Calu3 (cell line): ENCODE data around the gene OR52M1. TPM values are rescaled to one million over a fixed set of nuclear protein-coding genes. Genes with fewer than 3 reads are reported as not detected.

Experiments used
- BruUV-seq: library from RNA; stranded (reverse); fragments of 400-500 nt; replicated peaks from 2 replicates; lab custom pipeline; 2021; lab: Mats Ljungman, UMichigan
- CTCF ChIA-PET: fragments of 300-600 bp; sonication (Branson Sonifier 250); formaldehyde crosslinking; loops from one replicate; lab custom pipeline; 2022; ENCODE audit warnings: antibody characterized with exemption; lab: Charles Lee
- DNase-seq: peaks from one replicate; pipeline ENCODE4 v3.0.0; 2022
- H3K27ac Mint-ChIP-seq: one replicate; pipeline ENCODE4 v1.8.0; 2022; ENCODE audit warnings: mixed read lengths; ENCODE audit not compliant: unreplicated experiment
- H3K27me3 Mint-ChIP-seq: one replicate; pipeline ENCODE4 v1.8.0; 2022; ENCODE audit warnings: mixed read lengths; ENCODE audit not compliant: unreplicated experiment
- H3K36me3 Mint-ChIP-seq: one replicate; pipeline ENCODE4 v1.8.0; 2022; ENCODE audit warnings: mild to moderate bottlenecking, moderate library complexity, mixed read lengths; ENCODE audit not compliant: insufficient read depth, unreplicated experiment
- H3K4me1 Mint-ChIP-seq: one replicate; pipeline ENCODE4 v1.8.0; 2022; ENCODE audit warnings: mild to moderate bottlenecking, low read depth, mixed read lengths; ENCODE audit not compliant: unreplicated experiment
- H3K4me3 Mint-ChIP-seq: one replicate; pipeline ENCODE4 v1.8.0; 2022; ENCODE audit warnings: mild to moderate bottlenecking, low read depth, moderate library complexity, mixed read lengths; ENCODE audit not compliant: unreplicated experiment
- H3K9me3 Mint-ChIP-seq: one replicate; pipeline ENCODE4 v1.8.0; 2022; ENCODE audit warnings: low read depth, mixed read lengths; ENCODE audit not compliant: unreplicated experiment
- CTCF ChIP-seq: fragments of 200-600 bp; IDR thresholded peaks from one replicate; pipeline ENCODE4 v1.8.0; 2022; ENCODE audit warnings: antibody characterized with exemption; ENCODE audit not compliant: unreplicated experiment
- intact Hi-C: fragments of 100-400 bp; cut with micrococcal nuclease; formaldehyde crosslinking; loops from one replicate; pipeline ENCODE4 v1.10.0; 2022; ENCODE audit not compliant: unreplicated experiment
- total RNA-seq: library from RNA; stranded (reverse); gene quantifications from 2 replicates; pipeline ENCODE4 v1.2.3, GENCODE V29; 2022

Gene OR52M1
- total RNA-seq, 1 experiment from 2014 or later, result not detected

GRCh38 chr11:4508886-4509285 is 36.1 kb upstream of the OR52M1 start:
- BruUV-seq, result no TSS peak
- no peaks in the 10 kb centered on the region for H3K4me1 Mint-ChIP-seq
- H3K27ac Mint-ChIP-seq, result no peak overlapping the region
- H3K27me3 Mint-ChIP-seq, result peaks cover 59% of the 10 kb centered on the region
- no peaks in the 10 kb centered on the region for H3K36me3 Mint-ChIP-seq
- DNase-seq, result no peak
- no peak overlapping the region for H3K4me3 Mint-ChIP-seq
- intact Hi-C loops, result no loop called here
- TF ChIP-seq CTCF, result no peak
- CTCF ChIA-PET, result no interaction called here
- no peaks in the 10 kb centered on the region for H3K9me3 Mint-ChIP-seq

GRCh38 chr11:4511282-4512245 is 33.4 kb upstream of the OR52M1 start:
- Mint-ChIP-seq H3K9me3 (no peaks in the 10 kb centered on the region), H3K4me3 (no peak overlapping the region), H3K4me1 (no peaks in the 10 kb centered on the region), H3K27me3 (peaks cover 81% of the 10 kb centered on the region), H3K36me3 (no peaks in the 10 kb centered on the region), H3K27ac (no peak overlapping the region)
- intact Hi-C loops, result no loop called here
- BruUV-seq, result no TSS peak
- no peak for DNase-seq
- CTCF ChIA-PET, result no interaction called here
- no peak for TF ChIP-seq CTCF

- no peak overlapping the region for H3K4me3 Mint-ChIP-seq
- BruUV-seq, result no TSS peak
- H3K27me3 Mint-ChIP-seq, result peaks cover 76% of the 10 kb centered on the region
- no peaks in the 10 kb centered on the region for H3K9me3 Mint-ChIP-seq
- TF ChIP-seq CTCF, result no peak
- H3K4me1 Mint-ChIP-seq, result no peaks in the 10 kb centered on the region
- intact Hi-C loops, result no loop called here
- no peak overlapping the region for H3K27ac Mint-ChIP-seq
- CTCF ChIA-PET, result no interaction called here
- H3K36me3 Mint-ChIP-seq, result no peaks in the 10 kb centered on the region
- no peak for DNase-seq
These were observed 30.8 kb upstream of the OR52M1 start for GRCh38 chr11:4514196-4514595.

GRCh38 chr11:4522339-4522738 is 22.7 kb upstream of the OR52M1 start:
- TF ChIP-seq CTCF, result no peak
- no peaks in the 10 kb centered on the region for H3K9me3 Mint-ChIP-seq
- H3K36me3 Mint-ChIP-seq, result no peaks in the 10 kb centered on the region
- peaks cover 92% of the 10 kb centered on the region for H3K27me3 Mint-ChIP-seq
- CTCF ChIA-PET, result no interaction called here
- no peak overlapping the region for H3K27ac Mint-ChIP-seq
- no peaks in the 10 kb centered on the region for H3K4me1 Mint-ChIP-seq
- H3K4me3 Mint-ChIP-seq, result no peak overlapping the region
- intact Hi-C loops, result no loop called here
- no TSS peak for BruUV-seq
- DNase-seq, result no peak
